ENCODE data around the gene PIGR. TPM values are rescaled to one million over a fixed set of nuclear protein-coding genes. Genes with fewer than 3 reads are reported as not detected.

Gene PIGR
- polyA plus RNA-seq, 1 donor from 2014 or later = not detected

- TF ChIP-seq REST (IDR thresholded peaks at IDR 0.05; ENCODE audit: borderline replicate concordance) = no peak
Observed at GRCh38 chr1:206992790-206993189, 46.5 kb upstream of the PIGR start (continued).

- H4K20me1 ChIP-seq (ENCODE audit: insufficient read depth) = no peaks in the 10 kb centered on the region
Observed at GRCh38 chr1:206987873-206988272, 41.6 kb upstream of the PIGR start.

More at GRCh38 chr1:206987873-206988272, 41.6 kb upstream of the PIGR start:
- Histone ChIP-seq H2AFZ (ENCODE audit: low read depth, low read length) (no peak overlapping the region), H3K79me2 (replicated peaks; ENCODE audit: insufficient read depth, low read length) (no peaks in the 10 kb centered on the region), H3K4me3 (ENCODE audit: low read length) (no peak overlapping the region), H3K9ac (ENCODE audit: low read length) (no peak overlapping the region), H3K9me2 (ENCODE audit: insufficient read depth, low read length) (no peaks in the 10 kb centered on the region), H3K27me3 (ENCODE audit: insufficient read depth, low read depth, low read length) (no peaks in the 10 kb centered on the region), H3F3A (ENCODE audit: insufficient read depth, low read length, poor library complexity, severe bottlenecking) (no peaks in the 10 kb centered on the region), H3K9me3 (ENCODE audit: low read length) (no peaks in the 10 kb centered on the region), H3K4me2 (ENCODE audit: low read length) (no peak overlapping the region), H3K27ac (ENCODE audit: low read length) (no peak overlapping the region), H3K36me3 (ENCODE audit: insufficient read depth, low read length) (no peaks in the 10 kb centered on the region)
- no peak for TF ChIP-seq EZH2 (IDR thresholded peaks at IDR 0.05; ENCODE audit: borderline replicate concordance, insufficient read depth, low read length, poor library complexity, severe bottlenecking)
- no peak for TF ChIP-seq POLR2AphosphoS5 (IDR thresholded peaks at IDR 0.05)
- no peak for TF ChIP-seq REST (IDR thresholded peaks at IDR 0.05; ENCODE audit: borderline replicate concordance)
- no peak for TF ChIP-seq RAD21 (conservative IDR thresholded peaks at IDR 0.05)
- no peak for TF ChIP-seq EP300 (conservative IDR thresholded peaks at IDR 0.05; ENCODE audit: poor library complexity, severe bottlenecking)
- TF ChIP-seq SMC3 (conservative IDR thresholded peaks at IDR 0.05; ENCODE audit: poor library complexity) = no peak
- no peak for TF ChIP-seq MXI1 (conservative IDR thresholded peaks at IDR 0.05; ENCODE audit: poor library complexity, severe bottlenecking)
- TF ChIP-seq CTCF (IDR thresholded peaks at IDR 0.05; ENCODE audit: poor library complexity, severe bottlenecking) = no peak
- no peak for TF ChIP-seq TAF1 (IDR thresholded peaks at IDR 0.05; ENCODE audit: low read depth)

Data from neural cell (in vitro differentiated cells).